ENCODE data around the gene E2F8.

DNA sequence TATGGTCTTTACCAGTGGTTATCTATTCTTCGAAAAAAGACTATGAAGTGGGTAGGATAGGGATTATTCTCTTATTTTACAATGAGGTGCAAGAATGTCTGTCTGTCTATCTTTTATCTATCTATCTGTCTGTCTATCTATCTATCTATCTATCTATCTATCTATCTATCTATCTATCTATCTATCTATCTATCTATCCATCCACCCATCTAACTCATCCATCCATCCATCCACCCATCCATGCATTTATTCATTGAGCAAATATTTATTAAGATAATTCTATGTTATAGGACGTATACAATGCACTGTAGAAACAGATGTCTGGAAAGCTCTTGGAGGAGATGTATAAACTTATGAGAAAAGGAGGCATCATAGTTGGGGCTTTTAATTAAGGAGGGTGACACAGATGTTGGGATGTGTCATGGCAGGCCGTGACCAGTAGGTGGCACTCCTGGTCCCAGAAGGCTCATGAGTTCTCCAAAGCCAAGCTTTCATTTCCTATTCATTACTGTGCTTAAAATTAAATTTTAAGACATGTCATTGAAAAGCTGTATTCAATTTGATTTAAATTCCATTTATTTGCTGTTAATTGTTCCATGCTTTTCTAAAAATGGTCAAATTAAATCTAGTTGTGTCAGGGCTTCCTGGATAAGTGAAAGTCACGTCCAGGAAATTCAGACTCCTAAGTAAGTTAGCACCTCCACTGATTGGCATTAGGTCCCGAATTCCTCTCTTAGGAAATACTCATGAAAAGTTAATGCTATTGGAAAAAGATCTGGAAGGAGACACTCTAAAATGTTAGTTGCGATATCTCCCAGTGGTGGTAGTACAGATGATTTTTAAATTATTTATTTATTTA, 19.0 kb upstream of the E2F8 start:
- TF ChIP-seq CTCF (IDR thresholded peaks at IDR 0.05) (peak; percentile 74 to 95 (median 78)), POLR2A (IDR thresholded peaks at IDR 0.05) (no peak)

Measured in body of pancreas (tissue), 4 donors.